Testis (tissue), 2 donors: ENCODE measurements around the gene LAMP1.

Experiments used
- POLR2A ChIP-seq: fragments of 450-650 bp; IDR thresholded peaks from one replicate; pipeline ENCODE4 v1.6.1; 2017; ENCODE audit warnings: antibody characterized with exemption, mild to moderate bottlenecking, moderate library complexity
- TF ChIP-seq, protein P1 (sequence below), 3 experiments: fragments of 450-650 bp in 2 of 3; fragments of 200-600 bp in 1 of 3; sonication (generic) in 1 of 3; IDR thresholded peaks; one replicate each; pipeline ENCODE4 v1.5.1; 2016 to 2019; ENCODE audit warnings: antibody characterized with exemption in 3 of 3, mild to moderate bottlenecking in 2 of 3, moderate library complexity in 1 of 3

GRCh38 chr13:113343692-113343968 is 46.6 kb downstream of the LAMP1 start:
- TF ChIP-seq, protein P1, sequence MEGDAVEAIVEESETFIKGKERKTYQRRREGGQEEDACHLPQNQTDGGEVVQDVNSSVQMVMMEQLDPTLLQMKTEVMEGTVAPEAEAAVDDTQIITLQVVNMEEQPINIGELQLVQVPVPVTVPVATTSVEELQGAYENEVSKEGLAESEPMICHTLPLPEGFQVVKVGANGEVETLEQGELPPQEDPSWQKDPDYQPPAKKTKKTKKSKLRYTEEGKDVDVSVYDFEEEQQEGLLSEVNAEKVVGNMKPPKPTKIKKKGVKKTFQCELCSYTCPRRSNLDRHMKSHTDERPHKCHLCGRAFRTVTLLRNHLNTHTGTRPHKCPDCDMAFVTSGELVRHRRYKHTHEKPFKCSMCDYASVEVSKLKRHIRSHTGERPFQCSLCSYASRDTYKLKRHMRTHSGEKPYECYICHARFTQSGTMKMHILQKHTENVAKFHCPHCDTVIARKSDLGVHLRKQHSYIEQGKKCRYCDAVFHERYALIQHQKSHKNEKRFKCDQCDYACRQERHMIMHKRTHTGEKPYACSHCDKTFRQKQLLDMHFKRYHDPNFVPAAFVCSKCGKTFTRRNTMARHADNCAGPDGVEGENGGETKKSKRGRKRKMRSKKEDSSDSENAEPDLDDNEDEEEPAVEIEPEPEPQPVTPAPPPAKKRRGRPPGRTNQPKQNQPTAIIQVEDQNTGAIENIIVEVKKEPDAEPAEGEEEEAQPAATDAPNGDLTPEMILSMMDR (IDR thresholded peaks at IDR 0.05) = no peak
- TF ChIP-seq POLR2A = no peak
